Stimulated activated CD4-positive, alpha-beta T cell treated with anti-CD3 and anti-CD28 coated beads, Interleukin-2, amount 100 ng/mL, for 24 hours (primary cell): Measurements from ENCODE around the gene MFAP1.

Experiments
- DNase-seq, 2 donors: peaks; one replicate each; pipeline ENCODE4 v3.0.0-alpha.2; 2020

Gene MFAP1

GRCh38 chr15:43776101-43776717, 48.3 kb downstream of the MFAP1 start:
- peak; percentile 35 to 38 for DNase-seq

GRCh38 chr15:43775411-43775965, 49.0 kb downstream of the MFAP1 start:
- DNase-seq, result no peak

GRCh38 chr15:43774062-43774461, 50.4 kb downstream of the MFAP1 start:
- DNase-seq, result no peak

GRCh38 chr15:43772624-43773023, 51.9 kb downstream of the MFAP1 start:
- DNase-seq, result no peak

- no peak for DNase-seq
Observed at GRCh38 chr15:43771816-43772215, 52.7 kb downstream of the MFAP1 start.

- peak; percentile 74 to 75 for DNase-seq
Observed at GRCh38 chr15:43769584-43770228, 54.8 kb downstream of the MFAP1 start.

GRCh38 chr15:43763819-43764446, 60.6 kb downstream of the MFAP1 start:
- no peak for DNase-seq

- DNase-seq, result no peak
Observed at GRCh38 chr15:43762824-43763223, 61.7 kb downstream of the MFAP1 start.
